ENCODE measurements around the gene CACNG7. TPM values are rescaled to one million over a fixed set of nuclear protein-coding genes. Genes with fewer than 3 reads are reported as not detected.

The CACNG7 gene
- total and polyA plus RNA-seq, 12 donors = not detected

- Histone ChIP-seq H3K4me3 (no peak overlapping the region), H3K36me3 (no peaks in the 10 kb centered on the region), H3K9me3 (no peaks in the 10 kb centered on the region), H3K27me3 (peaks cover 23 to 94% (median 85%) of the 10 kb centered on the region in 7 donors), H3K27ac (no peak overlapping the region), H3K4me1 (peaks cover 0 to 26% (median 19%) of the 10 kb centered on the region in 9 donors)
- TF ChIP-seq CTCF (IDR thresholded peaks at IDR 0.05) = no peak
- WGBS, 2 donors = 0 to 1% methylated on average over 41 to 47 of the region's 47 CpGs
- intact Hi-C loops (cut with DNase I) = loop anchor here (2.0 to 10.0 kb wide), 3 partner anchors 29 to 113 kb away; no protein-coding TSS in a partner anchor
- ATAC-seq (no peak), DNase-seq (no peak)
Observed at GRCh38 chr19:53909471-53910169, 542 bp downstream of the CACNG7 start.

GRCh38 chr19:53910170-53910518 lies 1.1 kb downstream of the CACNG7 start:
- H3K9me3 ChIP-seq = no peaks in the 10 kb centered on the region
- WGBS, 2 donors = 0 to 2% methylated on average over 13 of the region's 13 CpGs
- peaks cover 23 to 91% (median 87%) of the 10 kb centered on the region in 7 donors for H3K27me3 ChIP-seq
- DNase-seq = no peak
- no peak for TF ChIP-seq CTCF (IDR thresholded peaks at IDR 0.05)
- peaks cover 0 to 26% (median 19%) of the 10 kb centered on the region in 9 donors for H3K4me1 ChIP-seq
- intact Hi-C loops (cut with DNase I) = no loop called here
- no peaks in the 10 kb centered on the region for H3K36me3 ChIP-seq
- ATAC-seq = no peak
- H3K4me3 ChIP-seq = no peak overlapping the region
- H3K27ac ChIP-seq = no peak overlapping the region

- Histone ChIP-seq H3K27me3 (peaks cover 15 to 74% (median 71%) of the 10 kb centered on the region in 7 donors), H3K9me3 (no peaks in the 10 kb centered on the region), H3K27ac (no peak overlapping the region), H3K4me1 (peaks cover 0 to 19% (median 14%) of the 10 kb centered on the region in 9 donors), H3K36me3 (no peaks in the 10 kb centered on the region), H3K4me3 (no peak overlapping the region)
- intact Hi-C loops (cut with DNase I) = no loop called here
- no peak for DNase-seq
- WGBS, 2 donors = 67 to 69% methylated on average over 18 of the region's 18 CpGs
- no peak for ATAC-seq
- peak in 2 of 9 donors; percentile 11 to 25 for TF ChIP-seq CTCF (IDR thresholded peaks at IDR 0.05)
Observed at GRCh38 chr19:53912653-53913052, 3.6 kb downstream of the CACNG7 start.

- H3K36me3 ChIP-seq = no peaks in the 10 kb centered on the region
- H3K27ac ChIP-seq = no peak overlapping the region
- no peak overlapping the region for H3K4me3 ChIP-seq
- 57 to 58% methylated on average over 6 to 8 of the region's 8 CpGs for WGBS, 2 donors
- H3K27me3 ChIP-seq = peaks cover 4 to 53% (median 50%) of the 10 kb centered on the region in 7 donors
- TF ChIP-seq CTCF (IDR thresholded peaks at IDR 0.05) = no peak
- ATAC-seq (no peak), DNase-seq (no peak)
- H3K4me1 ChIP-seq = no peaks in the 10 kb centered on the region
- no peaks in the 10 kb centered on the region for H3K9me3 ChIP-seq
- intact Hi-C loops (cut with DNase I) = no loop called here
Observed at GRCh38 chr19:53915000-53915399, 5.9 kb downstream of the CACNG7 start.

Measured in heart right ventricle (tissue), 16 donors.